HFFc6 (cell line): ENCODE data around the gene C17orf50. TPM values are rescaled to one million over a fixed set of nuclear protein-coding genes. Genes with fewer than 3 reads are reported as not detected.

Experiments used
- DNase-seq: peaks from one replicate; pipeline ENCODE4 v3.0.0-alpha.2; 2018
- H3K27ac Mint-ChIP-seq: 2 replicates; pipeline ENCODE4 v1.8.0; 2020; ENCODE audit warnings: mild to moderate bottlenecking, mixed read lengths
- H3K27me3 Mint-ChIP-seq: 2 replicates; pipeline ENCODE4 v1.8.0; 2021; ENCODE audit warnings: mild to moderate bottlenecking, moderate library complexity, mixed read lengths; ENCODE audit not compliant: insufficient read depth
- H3K36me3 Mint-ChIP-seq: 2 replicates; pipeline ENCODE4 v1.8.0; 2021; ENCODE audit warnings: low read depth, mixed read lengths
- H3K4me1 Mint-ChIP-seq: 2 replicates; pipeline ENCODE4 v1.8.0; 2020; ENCODE audit warnings: low read depth, mixed read lengths
- H3K4me3 Mint-ChIP-seq: 2 replicates; pipeline ENCODE4 v1.8.0; 2020; ENCODE audit warnings: mild to moderate bottlenecking, moderate library complexity, mixed read lengths
- H3K9me3 Mint-ChIP-seq: 2 replicates; pipeline ENCODE4 v1.8.0; 2020; ENCODE audit warnings: mild to moderate bottlenecking, mixed read lengths
- CTCF ChIP-seq: fragments of 200-600 bp; sonication (generic); IDR thresholded peaks from 2 replicates; pipeline ENCODE4 v1.5.0; 2021; ENCODE audit warnings: antibody characterized with exemption, mild to moderate bottlenecking
- total RNA-seq, 6 experiments: library from RNA; stranded (reverse); fragmentation: NEBNext Ultra II Directional; extraction: Animal tissue kit (Norgen Biotek cat#: 25700); gene quantifications; 2 replicates in 1 of 6; 3 replicates in 5 of 6; pipeline ENCODE4 v1.2.3, GENCODE V29; 2021

C17orf50 gene
- total RNA-seq, 6 experiments from 2014 or later = not detected

GRCh38 chr17:35733366-35733765, 27.3 kb upstream of the C17orf50 start:
- Mint-ChIP-seq H3K9me3 (no peaks in the 10 kb centered on the region), H3K36me3 (0 out of 2 replicates have a peak, but pooled peaks cover 3% of the 10 kb centered on the region), H3K27ac (no peak overlapping the region), H3K27me3 (peaks cover 3% of the 10 kb centered on the region), H3K4me1 (peaks cover 12% of the 10 kb centered on the region), H3K4me3 (no peak overlapping the region)
- no peak for DNase-seq
- TF ChIP-seq CTCF = no peak

GRCh38 chr17:35734396-35734795, 26.3 kb upstream of the C17orf50 start:
- Mint-ChIP-seq H3K36me3 (0 out of 2 replicates have a peak, but pooled peaks cover 3% of the 10 kb centered on the region), H3K4me1 (peaks cover 12% of the 10 kb centered on the region), H3K9me3 (no peaks in the 10 kb centered on the region), H3K27ac (no peak overlapping the region), H3K4me3 (no peak overlapping the region), H3K27me3 (peaks cover 5% of the 10 kb centered on the region)
- no peak for TF ChIP-seq CTCF
- no peak for DNase-seq

- Mint-ChIP-seq H3K4me1 (peaks cover 11% of the 10 kb centered on the region), H3K27ac (no peak overlapping the region), H3K36me3 (0 out of 2 replicates have a peak, but pooled peaks cover 3% of the 10 kb centered on the region), H3K27me3 (peaks cover 13% of the 10 kb centered on the region), H3K9me3 (no peaks in the 10 kb centered on the region), H3K4me3 (no peak overlapping the region)
- DNase-seq = no peak
- no peak for TF ChIP-seq CTCF
Observed at GRCh38 chr17:35735036-35735805, 25.5 kb upstream of the C17orf50 start.

GRCh38 chr17:35736236-35736635, 24.5 kb upstream of the C17orf50 start:
- Mint-ChIP-seq H3K27me3 (peaks cover 17% of the 10 kb centered on the region), H3K9me3 (no peaks in the 10 kb centered on the region), H3K4me3 (no peak overlapping the region), H3K27ac (no peak overlapping the region), H3K36me3 (no peaks in the 10 kb centered on the region), H3K4me1 (peaks cover 1% of the 10 kb centered on the region)
- TF ChIP-seq CTCF = no peak
- DNase-seq = no peak

- peaks cover 1% of the 10 kb centered on the region; the same call in 1 of the 2 replicates for H3K36me3 Mint-ChIP-seq
- H3K27ac Mint-ChIP-seq = no peak overlapping the region
- H3K27me3 Mint-ChIP-seq = peaks cover 29% of the 10 kb centered on the region
- DNase-seq = no peak
- no peak for TF ChIP-seq CTCF
- H3K4me3 Mint-ChIP-seq = no peak overlapping the region
- H3K4me1 Mint-ChIP-seq = no peaks in the 10 kb centered on the region
- H3K9me3 Mint-ChIP-seq = no peaks in the 10 kb centered on the region
Observed at GRCh38 chr17:35738519-35739133, 22.1 kb upstream of the C17orf50 start.
